Measurements from ENCODE around the gene ANKRD1.

ANKRD1 gene

GRCh38 chr10:90935581-90936275 lies 14.8 kb upstream of the ANKRD1 start:
- no peak for DNase-seq (ENCODE audit: low spot score)

DNA sequence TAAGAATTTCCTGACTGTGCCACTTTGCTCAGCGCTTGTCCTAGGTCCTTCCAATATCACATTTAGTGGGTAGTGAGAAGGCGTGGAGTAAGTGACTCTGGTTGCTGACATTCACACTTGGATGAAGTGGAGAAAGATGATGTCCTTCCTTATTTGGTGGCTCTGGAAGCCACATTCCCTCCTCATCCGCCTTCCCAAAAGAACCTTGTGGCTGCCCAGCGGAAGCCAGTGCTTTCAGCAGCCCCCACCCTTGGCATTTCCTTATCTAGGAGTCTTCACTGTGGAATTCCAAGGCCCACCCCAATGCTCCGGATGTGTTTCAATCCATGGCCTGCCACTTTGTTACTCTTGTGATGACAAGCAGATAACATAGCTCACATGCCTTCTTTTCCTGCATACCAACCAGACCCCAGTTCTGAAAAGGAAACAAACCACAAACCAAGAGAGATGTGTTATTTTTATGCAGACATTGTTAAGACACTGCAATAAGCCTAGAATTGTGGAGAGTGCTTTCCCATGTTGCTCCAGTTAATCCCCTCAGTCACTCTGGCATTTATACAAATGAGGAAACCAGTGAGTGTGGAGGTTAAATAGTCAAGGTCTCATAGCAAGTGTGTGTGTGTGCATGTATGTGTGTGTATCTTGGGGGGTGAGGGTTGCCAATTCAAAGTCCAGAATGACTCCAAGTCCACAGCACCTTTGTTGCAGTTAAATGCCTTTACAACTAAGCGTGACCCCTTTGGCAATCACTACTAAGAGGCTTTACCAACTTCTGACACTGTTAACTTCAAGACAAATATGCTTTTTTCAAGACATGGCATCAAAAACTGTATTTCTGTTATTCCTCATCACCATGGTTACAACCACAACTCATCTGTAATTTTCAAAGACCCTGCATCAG lies 10.3 kb upstream of the ANKRD1 start:
- DNase-seq (ENCODE audit: low spot score): no peak

DNA sequence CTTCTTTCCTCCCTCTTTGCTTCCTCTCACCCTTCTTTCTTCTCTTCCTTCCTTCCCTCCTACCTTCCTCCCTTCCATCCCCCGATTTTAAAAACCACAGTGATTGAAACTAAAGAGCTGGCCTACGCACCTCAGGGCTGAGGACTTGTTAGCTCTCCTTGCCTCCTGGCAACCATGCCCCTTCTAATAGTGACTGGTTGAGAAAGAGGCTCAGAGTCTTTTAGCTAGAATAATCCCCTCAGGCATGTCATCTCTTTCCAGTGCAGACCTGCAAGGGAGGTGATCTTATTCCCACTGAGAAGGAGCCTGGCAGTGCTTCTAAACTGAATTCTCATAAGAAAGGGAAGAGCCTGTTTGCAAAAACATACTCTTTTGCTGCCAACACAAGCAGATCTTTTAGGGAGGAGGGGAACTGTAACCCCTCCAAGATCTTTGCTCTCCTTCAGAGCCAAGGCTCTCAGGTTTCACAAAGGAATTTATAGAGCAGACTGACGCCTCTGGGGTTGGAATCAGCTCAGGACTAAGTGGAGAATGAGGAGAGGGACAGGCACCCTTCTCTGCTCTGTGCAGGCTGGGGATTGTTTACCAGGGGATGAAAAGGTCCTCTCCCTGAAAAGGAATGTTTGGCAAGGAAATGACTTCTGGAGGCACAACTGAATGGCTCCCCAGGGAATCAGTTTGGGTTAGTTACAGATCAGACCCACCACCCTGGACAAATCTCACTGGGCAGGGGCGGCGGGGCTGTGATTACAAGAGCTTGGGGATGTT lies 9.4 kb upstream of the ANKRD1 start:
- no peak for DNase-seq (ENCODE audit: low spot score)

DNA sequence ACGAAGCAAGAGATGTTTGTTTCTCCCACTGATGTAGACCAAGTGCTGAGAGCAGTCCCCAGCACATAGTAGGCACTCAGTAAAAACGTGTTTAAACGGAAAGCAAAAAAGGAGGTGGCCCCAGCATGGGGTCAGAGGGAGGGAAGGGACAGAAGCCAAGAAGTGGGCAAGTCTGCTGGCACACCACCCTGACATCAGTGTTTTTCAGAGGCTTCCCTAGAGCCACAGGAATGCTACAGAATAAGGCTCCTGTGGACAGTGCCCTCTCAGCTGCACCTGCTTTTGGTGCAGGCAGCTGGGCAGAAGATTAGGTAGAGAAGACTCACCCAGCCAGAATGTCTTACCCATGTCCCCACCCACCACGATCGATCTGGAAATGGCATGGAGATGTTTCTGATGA lies 8.3 kb upstream of the ANKRD1 start:
- DNase-seq (ENCODE audit: low spot score): no peak

DNA sequence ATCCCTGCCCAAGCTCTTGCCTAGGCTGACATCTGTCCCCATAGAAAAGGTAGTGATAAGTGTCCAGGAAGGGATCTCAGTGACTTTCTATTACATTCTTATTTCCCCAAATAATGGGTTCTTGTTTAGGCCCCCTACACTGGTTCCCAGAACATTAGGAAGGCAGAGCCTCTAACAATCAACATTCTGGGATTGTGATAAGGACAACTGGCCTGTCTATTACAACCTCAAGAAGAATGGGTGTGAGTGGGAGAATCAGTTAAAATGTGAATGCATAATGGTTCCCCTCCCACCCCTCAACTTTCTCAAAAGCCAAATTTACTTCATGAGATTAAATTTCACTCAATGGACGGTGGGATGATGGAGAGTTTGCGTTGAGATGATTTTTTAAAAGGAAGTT lies 6.4 kb upstream of the ANKRD1 start:
- DNase-seq (ENCODE audit: low spot score): no peak

DNA sequence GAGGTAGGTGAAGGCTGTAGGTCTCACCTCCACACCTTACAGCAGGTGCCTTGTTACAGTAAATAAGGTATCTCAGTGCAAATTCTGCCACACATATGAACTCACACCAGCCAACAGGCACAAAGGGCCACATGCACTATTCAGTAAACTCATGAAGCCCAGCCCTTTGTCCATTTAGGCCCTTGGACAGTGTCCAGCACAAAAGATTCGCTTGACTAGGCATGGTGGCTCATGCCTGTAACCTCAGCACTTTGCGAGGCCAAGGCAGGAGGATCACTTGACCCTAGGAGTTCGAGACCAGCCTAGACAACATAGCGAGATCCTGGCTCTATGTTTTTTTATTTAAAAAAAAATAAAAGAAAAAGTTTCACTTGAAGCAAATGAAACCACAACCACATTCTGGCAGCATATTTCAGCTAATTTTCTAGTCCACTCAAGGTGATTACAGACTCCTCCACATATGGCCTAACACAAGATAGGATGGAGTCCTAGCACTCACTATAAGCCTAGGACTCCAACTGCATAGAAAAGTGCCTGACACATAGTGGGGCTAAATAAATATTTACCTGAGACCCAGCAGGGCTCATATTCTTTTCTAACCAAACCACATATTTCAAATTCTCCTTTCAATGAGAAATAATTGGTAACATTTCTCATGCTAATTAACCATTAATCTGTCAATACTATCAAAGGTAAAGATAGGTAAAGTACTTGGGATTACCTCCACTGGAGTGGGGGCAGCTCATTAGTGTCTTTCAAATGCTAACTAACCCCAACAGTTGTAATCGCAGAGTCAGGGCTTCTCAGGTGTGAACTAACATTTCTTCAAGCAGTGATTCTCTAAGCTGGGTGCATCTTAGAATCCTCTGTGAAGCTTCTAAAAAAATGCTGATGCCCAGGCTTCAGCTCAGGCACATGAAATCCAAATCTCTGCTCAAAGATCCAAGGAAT lies 4.5 kb upstream of the ANKRD1 start:
- no peak for DNase-seq (ENCODE audit: low spot score)

- DNase-seq (ENCODE audit: low spot score): no peak
These were observed 3.7 kb upstream of the ANKRD1 start for GRCh38 chr10:90924552-90924951.

- DNase-seq (ENCODE audit: low spot score): no peak
These were observed 2.3 kb upstream of the ANKRD1 start for GRCh38 chr10:90923111-90923731.

DNA sequence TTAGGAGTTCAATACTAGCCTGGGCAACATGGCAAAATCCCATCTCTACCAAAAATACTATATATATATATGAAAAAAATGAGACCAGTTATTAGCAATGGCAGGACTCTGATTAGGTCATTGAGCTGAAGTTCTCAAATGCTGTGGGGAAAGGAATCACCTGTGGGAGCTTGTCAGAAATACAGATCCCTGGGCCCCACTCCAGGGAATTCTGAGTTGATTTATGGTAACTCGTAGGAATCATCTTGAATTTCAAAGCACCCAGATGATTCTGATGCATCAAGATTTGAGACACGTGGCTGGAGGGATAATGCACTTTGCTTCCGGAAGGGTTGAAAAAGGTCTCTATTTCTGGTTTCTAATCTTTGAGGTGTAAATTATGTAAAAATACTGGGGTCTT lies 1.0 kb upstream of the ANKRD1 start:
- DNase-seq (ENCODE audit: low spot score): no peak

GRCh38 chr10:90919683-90920574 lies 958 bp downstream of the ANKRD1 start:
- DNase-seq (ENCODE audit: low spot score): no peak

DNA sequence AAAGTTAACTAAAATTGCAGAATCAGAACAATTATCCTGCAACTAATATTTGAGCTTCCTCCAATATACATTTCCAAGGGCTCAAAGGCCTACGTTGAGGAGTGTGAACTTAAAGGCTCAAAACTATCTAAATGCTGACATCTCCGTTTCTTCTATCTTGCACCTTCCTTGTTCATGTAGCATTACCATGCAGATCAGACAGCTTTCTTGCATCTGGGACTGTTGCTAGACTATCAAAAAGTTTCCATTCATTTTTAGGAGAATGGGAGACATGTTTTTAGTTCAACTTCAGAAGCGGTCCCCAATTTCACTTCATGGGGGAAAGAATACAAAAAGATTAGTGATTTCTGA lies 2.9 kb downstream of the ANKRD1 start:
- no peak for DNase-seq (ENCODE audit: low spot score)

GRCh38 chr10:90917238-90917967 lies 3.5 kb downstream of the ANKRD1 start:
- no peak for DNase-seq (ENCODE audit: low spot score)

- no peak for DNase-seq (ENCODE audit: low spot score)
These were observed 4.3 kb downstream of the ANKRD1 start for GRCh38 chr10:90916392-90917237.

DNA sequence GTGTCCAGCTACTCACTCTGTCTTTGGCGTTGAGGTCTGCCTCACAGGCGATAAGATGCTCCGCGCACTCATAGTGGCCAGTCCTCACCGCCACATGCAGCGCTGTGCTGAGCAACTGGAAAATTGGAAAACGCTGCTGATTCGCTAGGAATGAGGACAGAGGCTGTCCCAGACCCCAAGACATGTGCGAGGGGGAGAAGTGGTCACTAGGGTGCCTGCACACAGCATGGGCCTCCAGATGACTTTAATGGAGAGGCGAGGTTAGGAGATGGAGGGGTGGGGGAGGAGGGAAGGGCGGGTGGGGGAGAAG lies 5.2 kb downstream of the ANKRD1 start:
- DNase-seq (ENCODE audit: low spot score): no peak

DNA sequence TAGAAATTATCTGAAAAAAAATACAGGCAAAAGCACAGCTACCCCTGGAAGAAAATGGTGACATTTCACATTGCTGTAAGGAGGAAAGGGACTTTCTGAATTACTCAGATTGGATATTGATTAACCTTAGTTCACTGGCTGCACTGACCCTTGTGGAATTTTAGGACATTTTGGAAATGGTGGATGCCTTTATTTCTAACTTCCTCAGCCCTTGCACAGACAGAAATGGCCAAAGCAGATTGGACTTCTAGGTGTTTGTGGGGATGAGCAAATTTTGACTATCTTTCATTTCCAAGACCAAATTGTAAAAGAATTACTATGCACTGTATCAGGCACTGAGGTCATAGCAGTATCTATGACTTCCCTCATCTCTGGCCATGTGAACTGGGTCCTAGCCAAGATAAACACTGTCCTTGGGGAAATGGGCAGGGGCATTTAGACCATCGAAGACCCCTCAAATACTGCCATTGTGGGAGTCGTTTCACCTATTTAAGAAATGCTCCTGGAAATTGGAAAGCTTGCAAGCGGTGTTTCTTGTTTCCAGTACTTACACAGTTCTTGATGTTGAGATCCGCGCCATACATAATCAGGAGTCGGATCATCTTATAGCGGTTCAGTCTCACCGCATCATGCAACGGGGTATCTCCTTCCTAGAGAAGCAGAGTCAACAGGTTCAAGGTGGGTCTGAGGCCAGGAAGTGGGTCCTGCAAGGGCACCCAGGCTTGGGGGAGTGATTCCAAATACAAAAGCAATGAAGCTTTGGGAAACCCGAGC lies 5.7 kb downstream of the ANKRD1 start:
- no peak for DNase-seq (ENCODE audit: low spot score)

DNA sequence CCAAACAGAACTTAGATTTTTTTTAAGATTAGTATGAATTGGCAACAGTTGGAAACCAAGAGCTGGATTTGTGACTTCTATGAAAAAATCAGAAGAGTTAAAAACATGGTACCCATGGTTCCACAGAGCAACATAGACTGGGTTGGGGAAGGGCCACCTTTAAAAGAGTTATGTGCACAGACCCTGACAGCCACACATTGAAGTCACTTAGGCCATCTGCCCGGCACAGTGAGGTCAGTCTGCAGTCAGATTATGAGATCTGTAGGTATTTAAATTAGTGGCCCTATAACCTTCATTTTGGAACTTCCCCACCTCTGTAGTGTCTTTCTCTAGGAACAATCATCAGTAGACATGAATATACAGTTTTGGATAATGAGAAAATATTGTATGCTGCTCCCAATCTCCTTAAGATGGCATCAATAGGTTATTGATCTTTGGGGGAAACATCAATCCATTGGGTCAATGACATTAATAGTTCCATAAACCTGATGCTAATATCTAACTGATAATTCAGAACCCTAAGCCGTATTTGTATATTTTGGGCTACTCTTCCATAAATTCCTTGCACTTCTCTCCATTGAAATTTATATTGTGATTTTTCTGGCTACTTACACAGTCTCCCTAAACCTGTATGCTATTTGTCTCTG lies 7.0 kb downstream of the ANKRD1 start:
- no peak for DNase-seq (ENCODE audit: low spot score)

DNA sequence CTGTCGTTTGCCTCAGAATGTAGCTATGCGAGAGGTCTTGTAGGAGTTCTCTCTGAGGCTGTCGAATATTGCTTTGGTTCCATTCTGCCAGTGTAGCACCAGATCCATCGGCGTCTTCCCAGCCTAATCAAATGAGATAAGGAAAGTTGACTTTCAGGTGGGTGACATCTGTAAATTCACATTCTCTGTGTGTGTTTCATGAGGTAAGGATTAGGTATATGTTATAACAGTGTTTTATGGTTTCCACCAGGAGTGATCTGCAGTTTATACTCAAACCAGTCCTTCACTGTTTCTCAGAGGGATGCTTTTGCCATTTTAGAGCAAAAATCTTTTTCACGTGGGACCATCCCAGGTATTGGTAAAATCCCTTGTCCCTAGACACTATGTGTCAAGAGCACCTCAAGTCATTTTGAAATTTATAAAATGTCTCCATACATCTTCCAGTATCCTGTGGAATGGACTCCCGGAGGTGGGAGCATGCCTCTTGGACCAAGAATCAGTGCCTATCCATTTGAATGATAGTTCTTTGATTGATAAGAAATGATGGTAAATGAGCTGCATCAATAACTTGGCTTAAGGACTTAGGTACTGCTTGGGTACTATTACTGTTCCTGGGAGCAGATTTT lies 7.9 kb downstream of the ANKRD1 start:
- DNase-seq (ENCODE audit: low spot score): no peak
